Measurements from ENCODE around the gene B3GALT2. TPM values are rescaled to one million over a fixed set of nuclear protein-coding genes. Genes with fewer than 3 reads are reported as not detected.
"Not testable (repeated sequence)": the region's sequence is repeated elsewhere in the genome, so short reads cannot be mapped to it uniquely, and the experiment has no call there.

B3GALT2 gene, protein sequence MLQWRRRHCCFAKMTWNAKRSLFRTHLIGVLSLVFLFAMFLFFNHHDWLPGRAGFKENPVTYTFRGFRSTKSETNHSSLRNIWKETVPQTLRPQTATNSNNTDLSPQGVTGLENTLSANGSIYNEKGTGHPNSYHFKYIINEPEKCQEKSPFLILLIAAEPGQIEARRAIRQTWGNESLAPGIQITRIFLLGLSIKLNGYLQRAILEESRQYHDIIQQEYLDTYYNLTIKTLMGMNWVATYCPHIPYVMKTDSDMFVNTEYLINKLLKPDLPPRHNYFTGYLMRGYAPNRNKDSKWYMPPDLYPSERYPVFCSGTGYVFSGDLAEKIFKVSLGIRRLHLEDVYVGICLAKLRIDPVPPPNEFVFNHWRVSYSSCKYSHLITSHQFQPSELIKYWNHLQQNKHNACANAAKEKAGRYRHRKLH
- total RNA-seq: under 1 TPM in 1 of 4 donors, not detected in 3; 0.11 TPM

DNA sequence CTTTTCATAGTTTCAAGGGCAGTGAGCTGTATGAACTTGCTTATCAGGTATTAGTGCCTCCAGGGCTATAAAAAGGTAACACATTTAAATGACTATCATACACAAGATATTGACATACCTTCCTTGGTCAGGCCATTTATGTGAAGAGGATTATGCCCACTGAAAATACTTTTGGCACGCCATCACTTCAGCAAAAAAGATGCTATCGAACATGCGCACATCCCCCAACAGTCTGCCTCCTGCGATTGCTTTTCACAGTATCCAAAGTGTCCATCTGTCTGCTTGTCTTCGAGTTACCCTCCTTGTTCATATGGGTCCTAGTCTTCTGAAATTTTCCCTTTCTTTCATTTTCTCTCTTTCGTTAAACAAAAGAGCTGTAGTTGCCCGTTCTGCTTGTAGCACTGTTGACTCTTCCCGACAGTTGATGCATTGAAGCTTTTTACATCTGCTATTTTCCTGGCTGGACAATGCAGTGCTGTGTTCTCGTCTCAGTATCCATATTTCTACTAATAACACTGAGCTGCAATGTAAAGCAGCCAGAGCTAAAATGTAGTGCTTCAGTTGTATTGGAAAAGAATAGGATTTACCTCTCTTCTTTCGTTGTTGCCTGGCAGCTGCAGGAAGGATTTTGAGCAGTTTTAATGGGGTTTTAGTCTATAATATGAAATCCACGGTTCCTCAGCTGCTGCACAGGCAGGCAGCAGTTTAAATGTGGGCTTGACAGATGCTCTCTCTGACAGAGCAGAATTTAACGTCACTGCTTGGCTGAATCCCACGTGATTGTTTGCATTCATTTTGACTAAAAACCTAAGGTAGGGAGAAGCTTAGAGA lies at the start of gene B3GALT2:
Gene B3GALT2 (minus strand): TSS at position 713 of the 831 bp plus-strand sequence. CDS start 5,051 bp downstream, outside the sequence.
- Histone ChIP-seq H3K4me1 (peaks cover 71 to 74% of the 10 kb centered on the region in 2 donors), H3K4me3 (peak within 1 kb of the TSS in 3 of 4 donors; percentile 4 to 24 (median 15)), H3K27me3 (no peaks in the 10 kb centered on the region), H3K27ac (peak within 1 kb of the TSS in 2 of 4 donors; percentile 22 to 32), H3K36me3 (no peaks in the 10 kb centered on the region), H3K9me3 (no peaks in the 10 kb centered on the region)
- in situ Hi-C loops (cut with MboI; ENCODE audit: low sequenced_read_pairs in 4 of 4) (loop anchor here in 1 of 4 donors (25.0 kb wide), 1 partner anchor 1101 kb away; no protein-coding TSS in a partner anchor), intact Hi-C loops (cut with DNase I; ENCODE audit: low total_unique reads) (no loop called here)
- DNase-seq (no peak), ATAC-seq (peak in 1 of 2 donors; percentile 51)
- TF ChIP-seq POLR2A (IDR thresholded peaks at IDR 0.05) (no peak), CTCF (IDR thresholded peaks at IDR 0.05 in 4 of 5, conservative IDR thresholded peaks at IDR 0.05 in 1 of 5) (no peak)

DNA sequence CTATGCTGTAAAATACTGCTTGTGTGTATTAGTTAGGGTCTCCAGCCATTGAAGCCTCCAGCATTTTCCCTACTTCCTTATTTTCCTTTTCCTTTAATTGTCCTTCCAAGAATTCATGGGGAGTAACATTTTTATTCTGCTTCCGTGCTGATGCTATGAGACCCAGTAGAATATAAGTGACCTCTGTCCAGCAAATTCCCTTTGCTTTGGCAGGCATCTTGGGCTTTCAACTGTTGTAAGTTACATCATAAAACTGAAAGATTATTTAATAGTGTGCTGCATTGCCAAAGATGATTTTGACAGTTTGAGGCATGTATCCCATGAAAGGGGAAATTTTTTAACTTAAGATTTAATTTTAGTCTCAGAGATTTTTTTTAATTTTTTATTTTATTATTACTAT lies 48.1 kb upstream of the B3GALT2 start:
- no peaks in the 10 kb centered on the region for H3K4me1 ChIP-seq
- H3K27me3 ChIP-seq: no peaks in the 10 kb centered on the region
- ATAC-seq (no peak), DNase-seq (no peak)
- H3K27ac ChIP-seq: no peak overlapping the region
- TF ChIP-seq CTCF (IDR thresholded peaks at IDR 0.05 in 4 of 5, conservative IDR thresholded peaks at IDR 0.05 in 1 of 5) (no peak), POLR2A (IDR thresholded peaks at IDR 0.05) (no peak)
- H3K4me3 ChIP-seq: no peak overlapping the region
- in situ Hi-C loops (cut with MboI; ENCODE audit: low sequenced_read_pairs in 4 of 4): no loop called here
- H3K36me3 ChIP-seq: peaks cover 0 to 10% of the 10 kb centered on the region in 2 donors
- no peaks in the 10 kb centered on the region for H3K9me3 ChIP-seq
- intact Hi-C loops (cut with DNase I; ENCODE audit: low total_unique reads): no loop called here

DNA sequence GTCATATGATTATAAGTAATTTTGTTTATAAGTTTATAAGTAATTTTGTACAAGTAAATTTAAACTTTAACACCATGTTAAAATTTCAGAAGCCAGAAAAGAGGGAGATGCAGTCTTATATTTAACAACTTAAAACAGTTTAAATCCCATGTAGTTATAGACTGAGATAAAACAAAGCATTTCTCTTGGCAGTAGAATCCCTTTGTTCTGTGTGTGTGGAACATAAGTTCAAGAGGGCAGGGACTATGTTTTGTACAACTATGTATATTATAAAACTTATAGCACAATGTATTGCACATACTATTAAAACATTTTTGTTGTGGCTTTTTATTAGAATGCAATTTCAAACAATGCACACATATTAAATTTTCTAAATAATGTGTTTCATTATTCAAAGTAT lies 44.7 kb upstream of the B3GALT2 start:
- intact Hi-C loops (cut with DNase I; ENCODE audit: low total_unique reads); DNase-seq; H3K4me3 ChIP-seq; H3K9me3 ChIP-seq; H3K27me3 ChIP-seq; in situ Hi-C loops (cut with MboI; ENCODE audit: low sequenced_read_pairs in 4 of 4); H3K27ac ChIP-seq; ATAC-seq; H3K36me3 ChIP-seq; H3K4me1 ChIP-seq: not testable (repeated sequence)

DNA sequence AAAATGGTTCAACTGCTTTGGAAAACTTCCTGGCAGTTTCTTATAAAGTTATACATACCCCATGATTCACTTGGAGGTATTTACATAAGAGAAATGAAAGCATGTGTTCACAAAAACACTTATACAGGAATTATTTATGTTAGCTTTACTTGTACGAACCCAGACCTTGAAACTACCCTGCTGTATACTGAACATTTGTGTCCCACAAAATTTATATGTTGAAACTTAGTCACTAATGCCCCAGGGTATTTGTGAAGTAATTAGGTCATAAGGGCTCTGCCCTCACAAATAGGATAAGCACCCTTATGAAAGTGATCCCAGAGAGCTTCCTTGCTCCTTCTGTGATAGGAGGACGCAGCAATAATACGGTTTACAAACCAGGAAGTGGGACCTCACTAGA lies 42.7 kb upstream of the B3GALT2 start:
- H3K27ac ChIP-seq: no peak overlapping the region
- H3K36me3 ChIP-seq: peaks cover 0 to 10% of the 10 kb centered on the region in 2 donors
- ATAC-seq: no peak
- DNase-seq: no peak
- H3K4me3 ChIP-seq: no peak overlapping the region
- H3K4me1 ChIP-seq: no peaks in the 10 kb centered on the region
- no peaks in the 10 kb centered on the region for H3K9me3 ChIP-seq
- intact Hi-C loops (cut with DNase I; ENCODE audit: low total_unique reads): no loop called here
- no peak for TF ChIP-seq POLR2A (IDR thresholded peaks at IDR 0.05)
- H3K27me3 ChIP-seq: no peaks in the 10 kb centered on the region
- in situ Hi-C loops (cut with MboI; ENCODE audit: low sequenced_read_pairs in 4 of 4): no loop called here

- intact Hi-C loops (cut with DNase I; ENCODE audit: low total_unique reads): no loop called here
- Histone ChIP-seq H3K4me3 (no peak overlapping the region), H3K27me3 (no peaks in the 10 kb centered on the region), H3K27ac (peak overlapping the region in 1 of 4 donors; percentile 6), H3K9me3 (no peaks in the 10 kb centered on the region), H3K36me3 (no peaks in the 10 kb centered on the region), H3K4me1 (peaks cover 0 to 7% of the 10 kb centered on the region in 2 donors)
- ATAC-seq (no peak), DNase-seq (no peak)
- TF ChIP-seq POLR2A (IDR thresholded peaks at IDR 0.05) (no peak), CTCF (IDR thresholded peaks at IDR 0.05 in 4 of 5, conservative IDR thresholded peaks at IDR 0.05 in 1 of 5) (no peak)
- in situ Hi-C loops (cut with MboI; ENCODE audit: low sequenced_read_pairs in 4 of 4): no loop called here
These were observed 35.7 kb upstream of the B3GALT2 start for GRCh38 chr1:193222056-193222615.

All from gastrocnemius medialis (tissue), 4 donors.